Mammary epithelial cell (primary cell): ENCODE measurements around the gene ADCY4.

Experiments used
- CTCF ChIP-seq, 2 donors: IDR thresholded peaks in 1 of 2; conservative IDR thresholded peaks in 1 of 2; 2 replicates each; pipeline ENCODE4 v1.5.1; 2011 to 2012; ENCODE audit warnings: inconsistent platforms in 2 of 2, low read length in 2 of 2, mild to moderate bottlenecking in 2 of 2, control low read depth in 1 of 2, low read depth in 1 of 2; ENCODE audit not compliant: insufficient read depth in 1 of 2; ENCODE audit errors: extremely low read depth in 1 of 2
- EZH2 ChIP-seq: IDR thresholded peaks from 2 replicates; pipeline ENCODE4 v1.6.1; 2012; ENCODE audit warnings: low read length, inconsistent platforms, borderline replicate concordance

- TF ChIP-seq CTCF (conservative IDR thresholded peaks at IDR 0.05 in 1 of 2, IDR thresholded peaks at IDR 0.05 in 1 of 2; ENCODE audit: extremely low read depth in 1 of 2, insufficient read depth in 1 of 2, low read depth in 1 of 2, low read length in 2 of 2) (no peak), EZH2 (no peak)
These were observed 35.3 kb downstream of the ADCY4 start, which contains the start of the genes DHRS1 and NOP9 for GRCh38 chr14:24299255-24300191.
